ENCODE data around the gene TMEM151A. TPM values are rescaled to one million over a fixed set of nuclear protein-coding genes. Genes with fewer than 3 reads are reported as not detected.
A peak's percentile ranks its signal among the peaks of the same experiment; 100 is the strongest.

The TMEM151A gene
- total RNA-seq, 2 donors from 2014 or later = 0.14 to 0.18 TPM

DNA sequence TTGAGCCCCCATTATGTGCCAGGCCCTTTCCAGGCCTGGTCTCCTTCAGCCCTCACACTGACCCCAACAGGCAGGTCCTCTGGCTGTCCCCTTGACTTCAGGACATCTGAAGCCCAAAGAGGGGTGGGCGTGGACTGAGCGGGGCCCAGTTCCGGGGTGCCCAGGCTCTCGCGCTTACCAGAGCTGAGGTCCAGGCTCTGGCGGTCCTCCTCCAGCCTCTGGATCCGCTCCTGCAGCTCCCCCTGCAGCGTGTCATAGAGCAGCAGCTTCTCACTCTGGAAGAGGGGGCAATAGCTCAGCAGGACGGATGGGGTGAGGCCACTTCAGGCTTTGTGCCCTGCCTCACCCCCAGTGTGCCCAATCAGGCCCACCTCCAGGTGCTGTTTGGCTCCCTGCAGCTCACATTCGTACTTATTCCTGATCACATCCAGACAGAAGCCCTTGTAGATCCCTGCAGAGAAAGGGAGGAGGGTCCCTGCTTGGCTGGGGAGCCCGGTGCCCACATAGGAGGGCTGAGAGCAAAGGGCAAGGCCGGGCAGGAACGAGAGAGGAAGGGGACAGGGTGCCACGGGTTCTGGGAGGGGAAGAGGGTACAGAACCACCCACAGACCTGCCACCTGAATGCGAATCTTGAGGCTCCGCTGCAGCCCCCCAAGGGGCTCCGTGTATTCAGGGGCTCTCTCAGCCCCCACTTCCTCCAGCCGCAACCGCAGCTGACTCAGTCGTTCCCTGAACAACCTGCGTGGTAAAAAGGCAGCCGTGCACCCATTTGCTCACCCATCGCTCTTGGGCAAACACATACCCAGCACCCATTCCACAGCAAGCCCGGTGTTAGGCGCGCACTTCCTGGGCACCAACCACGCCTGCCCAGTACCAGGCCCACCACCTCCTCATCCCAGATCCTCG lies 49.2 kb downstream of the TMEM151A start:
- ATAC-seq (no peak), DNase-seq (no peak)
- intact Hi-C loops (cut with DNase I, micrococcal nuclease) = no loop called here

DNA sequence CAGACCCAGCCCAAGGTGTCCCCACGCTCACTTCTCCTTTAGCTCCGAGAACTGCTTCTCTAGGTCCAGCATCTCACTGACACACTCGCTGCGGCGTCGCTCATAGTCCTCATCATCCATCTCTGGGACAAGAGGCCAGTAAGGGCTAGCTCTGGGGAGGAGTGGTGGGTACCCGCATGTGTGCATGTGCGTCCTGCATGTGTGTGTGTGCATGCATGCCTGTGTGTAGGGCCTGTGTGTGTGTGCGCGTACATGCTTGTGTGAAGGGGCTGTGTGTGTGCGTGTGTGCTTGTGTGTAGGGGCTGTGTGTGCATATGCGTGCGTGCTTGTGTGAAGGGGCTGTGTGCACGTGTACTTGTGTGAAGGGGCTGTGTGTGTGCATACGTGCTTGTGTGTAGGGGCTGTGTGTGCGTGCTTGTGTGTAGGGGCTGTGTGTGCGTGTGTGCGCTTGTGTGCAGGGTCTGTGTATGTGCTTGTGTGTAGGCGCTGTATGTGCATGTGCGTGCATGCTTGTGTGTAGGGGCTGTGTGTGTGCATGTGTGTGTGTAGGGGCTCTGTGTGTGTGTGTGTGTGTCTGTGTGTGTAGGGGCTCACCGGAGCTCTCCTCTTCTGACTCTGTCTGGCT lies 49.9 kb downstream of the TMEM151A start:
- intact Hi-C loops (cut with DNase I, micrococcal nuclease) = no loop called here
- no peak for DNase-seq
- ATAC-seq = no peak

DNA sequence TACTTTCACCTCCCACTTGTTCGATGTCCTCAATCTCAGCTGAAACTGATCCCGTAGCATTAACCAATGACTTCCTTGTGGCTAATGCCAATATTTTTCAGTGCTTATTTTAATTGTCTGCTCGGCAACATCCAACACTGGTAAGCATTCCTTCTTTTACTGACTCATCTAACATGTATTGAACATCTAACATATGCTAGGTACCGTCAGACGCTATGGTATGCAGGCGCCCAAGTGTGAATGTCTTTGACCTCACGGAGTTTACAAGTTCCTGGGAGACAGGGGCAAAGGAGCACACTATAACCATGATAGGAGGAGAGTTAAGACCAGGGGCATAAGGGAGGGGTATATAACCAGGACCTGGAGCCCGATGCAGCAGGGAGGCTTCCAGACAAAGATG lies 51.5 kb downstream of the TMEM151A start:
- ATAC-seq (no peak), DNase-seq (no peak)
- intact Hi-C loops (cut with DNase I, micrococcal nuclease) = no loop called here

DNA sequence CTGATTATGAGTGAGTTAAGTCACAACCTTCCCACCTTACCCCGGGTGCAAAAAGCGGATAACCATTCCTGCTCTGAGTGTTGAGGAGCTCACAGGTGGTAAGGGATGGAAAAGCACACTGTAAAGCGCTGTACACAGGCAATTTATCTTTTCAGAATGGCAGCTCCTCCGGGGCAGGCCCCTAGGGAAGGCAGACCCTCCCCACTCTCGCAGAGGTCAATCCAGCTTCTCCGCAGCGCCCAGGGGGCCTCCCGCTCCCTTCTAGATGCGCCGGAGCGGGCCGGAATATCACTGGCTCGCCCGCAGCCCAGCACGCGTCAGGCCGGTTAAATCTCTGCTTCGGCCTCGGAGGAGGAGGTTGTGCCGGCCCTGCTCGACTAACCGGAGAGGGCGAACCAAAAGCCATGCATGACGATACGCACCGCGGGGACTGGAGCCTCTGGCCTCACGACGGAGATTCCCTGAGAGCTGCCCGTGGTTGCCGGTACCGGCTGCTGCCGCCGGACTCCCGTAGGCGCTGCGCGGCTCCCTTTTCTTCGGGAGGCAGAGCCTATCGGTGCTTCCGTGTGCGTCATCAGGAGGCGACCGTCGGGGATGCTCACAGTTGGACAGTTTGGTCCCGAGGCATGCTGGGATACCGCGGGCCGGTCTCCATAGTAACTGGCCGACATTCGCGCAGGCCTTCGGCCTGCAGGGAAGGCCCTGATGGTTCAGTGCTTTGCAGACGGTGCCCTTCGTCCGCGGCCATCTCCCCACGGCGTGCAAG lies 53.0 kb downstream of the TMEM151A start, which contains the start of gene BRMS1:
Gene BRMS1 (minus strand): TSS at position 555 of the 766 bp plus-strand sequence. CDS start 2,870 bp downstream, outside the sequence.
- intact Hi-C loops (cut with DNase I, micrococcal nuclease) = no loop called here
- peak; percentile 99 to 100 for DNase-seq
- peak; percentile 79 for ATAC-seq

DNA sequence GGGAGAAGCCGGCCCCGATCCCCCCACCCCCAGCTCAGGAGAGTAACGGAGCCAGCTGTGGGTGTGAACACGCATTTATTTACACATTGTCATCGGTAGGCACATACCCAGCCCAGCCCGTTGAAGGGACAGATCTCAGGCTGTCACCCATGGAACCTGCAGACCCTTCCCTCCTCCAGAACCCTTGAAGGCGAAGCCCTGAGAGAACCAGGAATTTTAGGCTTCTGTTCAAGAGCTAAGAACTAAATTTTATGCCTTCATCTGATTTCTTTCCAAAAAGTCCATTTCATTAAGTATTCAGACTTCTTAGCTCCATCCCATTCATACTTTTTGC lies 53.6 kb downstream of the TMEM151A start:
- intact Hi-C loops (cut with DNase I, micrococcal nuclease) = no loop called here
- DNase-seq (no peak), ATAC-seq (no peak)

Other genes starting within 250 kb of the TMEM151A start
- not detected for gene GAL3ST3, start 242.7 kb upstream of the TMEM151A start, total RNA-seq
- gene SF3B2, start 239.5 kb upstream of the TMEM151A start, total RNA-seq = 100 to 1,000 TPM; 123 to 131 TPM
- 10 to 100 TPM; 17.1 to 19.2 TPM for gene PACS1, start 221.6 kb upstream of the TMEM151A start, total RNA-seq
- 10 to 100 TPM; 17.3 to 23.4 TPM for gene KLC2, start 34.2 kb upstream of the TMEM151A start, total RNA-seq
- gene RAB1B, start 23.3 kb upstream of the TMEM151A start, total RNA-seq = 100 to 1,000 TPM; 208 to 210 TPM
- gene CNIH2, start 13.7 kb upstream of the TMEM151A start, total RNA-seq = 1 to 10 TPM; 1.1 to 1.2 TPM
- gene YIF1A, start 2.8 kb upstream of the TMEM151A start, total RNA-seq = 100 to 1,000 TPM in 1 of 2 donors, 10 to 100 TPM in 1; 87.8 to 101 TPM
- gene CD248, start 25.1 kb downstream of the TMEM151A start, total RNA-seq = 10 to 100 TPM in 1 of 2 donors, 1 to 10 TPM in 1; 4.5 to 13.7 TPM
- 10 to 100 TPM; 10.3 to 10.6 TPM for gene RIN1, start 44.5 kb downstream of the TMEM151A start, total RNA-seq
- 10 to 100 TPM; 42.5 to 46.3 TPM for gene BRMS1, start 53.2 kb downstream of the TMEM151A start, total RNA-seq
- gene B4GAT1, start 55.7 kb downstream of the TMEM151A start, total RNA-seq = 10 to 100 TPM; 13.1 to 17.1 TPM
- 10 to 100 TPM; 16.3 to 31.1 TPM for gene SLC29A2, start 79.9 kb downstream of the TMEM151A start, total RNA-seq
- under 1 TPM in 1 of 2 donors, not detected in 1; 0.39 TPM for gene NPAS4, start 129.1 kb downstream of the TMEM151A start, total RNA-seq
- 10 to 100 TPM; 46.9 to 59.4 TPM for gene MRPL11, start 147.0 kb downstream of the TMEM151A start, total RNA-seq
- 1 to 10 TPM; 4.7 to 5.2 TPM for gene PELI3, start 175.0 kb downstream of the TMEM151A start, total RNA-seq
- 10 to 100 TPM; 75.0 to 91.4 TPM for gene DPP3, start 188.5 kb downstream of the TMEM151A start, total RNA-seq
- gene BBS1, start 218.7 kb downstream of the TMEM151A start, total RNA-seq = 10 to 100 TPM; 29.8 to 34.8 TPM

Measured in left colon (tissue), 2 donors.